Keratinocyte (primary cell): Measurements from ENCODE around the gene PALM2AKAP2. TPM values are rescaled to one million over a fixed set of nuclear protein-coding genes. Genes with fewer than 3 reads are reported as not detected.

ENCODE experiments used
- DNase-seq: peaks from one replicate; pipeline ENCODE4 v3.0.0-alpha.2; 2011; ENCODE audit warnings: low read depth, missing footprints, low spot score
- FAIRE-seq: peaks from 2 replicates; lab custom pipeline; 2011; peaks lifted over from hg19 to GRCh38; lab: Jason Lieb, UNC
- H2AFZ ChIP-seq: 2 replicates; pipeline ENCODE4 v1.6.0; 2012; ENCODE audit warnings: low read length, control low read depth, inconsistent platforms; ENCODE audit not compliant: control insufficient read depth
- H3K27ac ChIP-seq: 2 replicates; pipeline ENCODE4 v1.5.1; 2011; ENCODE audit warnings: low read length; ENCODE audit not compliant: control insufficient read depth, insufficient read depth
- H3K27me3 ChIP-seq: 3 replicates; pipeline ENCODE4 v1.6.0; 2011; ENCODE audit warnings: low read length; ENCODE audit not compliant: control insufficient read depth, insufficient read depth; ENCODE audit errors: extremely low read depth
- H3K36me3 ChIP-seq, 2 experiments: 2 replicates in 1 of 2; 3 replicates in 1 of 2; pipeline ENCODE4 v1.5.1; 2011; ENCODE audit warnings: low read length in 2 of 2, mild to moderate bottlenecking in 1 of 2; ENCODE audit not compliant: control insufficient read depth in 2 of 2, insufficient read depth in 2 of 2; ENCODE audit errors: extremely low read depth in 1 of 2
- H3K4me1 ChIP-seq: 3 replicates; pipeline ENCODE4 v1.5.1; 2011; ENCODE audit warnings: low read length; ENCODE audit not compliant: control insufficient read depth, insufficient read depth; ENCODE audit errors: extremely low read depth
- H3K4me2 ChIP-seq: 3 replicates; pipeline ENCODE4 v1.6.0; 2011; ENCODE audit warnings: low read depth, low read length; ENCODE audit not compliant: control insufficient read depth, insufficient read depth; ENCODE audit errors: extremely low read depth
- H3K4me3 ChIP-seq, 3 experiments: fragments of 200-600 bp in 1 of 3; sonication (generic) in 1 of 3; 2 replicates in 2 of 3; 3 replicates in 1 of 3; pipeline ENCODE4 v1.5.1; 2011 to 2016; ENCODE audit warnings: low read length in 3 of 3, mild to moderate bottlenecking in 3 of 3, control low read depth in 2 of 3, inconsistent platforms in 1 of 3, low read depth in 1 of 3, mixed read lengths in 1 of 3, mixed run types in 1 of 3, moderate library complexity in 1 of 3; ENCODE audit not compliant: control insufficient read depth in 2 of 3, insufficient read depth in 2 of 3; ENCODE audit errors: extremely low read depth in 1 of 3
- H3K79me2 ChIP-seq: 2 replicates; pipeline ENCODE4 v1.6.0; 2012; ENCODE audit warnings: low read length; ENCODE audit not compliant: control insufficient read depth, insufficient read depth
- H3K9ac ChIP-seq: 3 replicates; pipeline ENCODE4 v1.6.0; 2011; ENCODE audit warnings: low read length; ENCODE audit not compliant: control insufficient read depth, insufficient read depth; ENCODE audit errors: extremely low read depth
- H3K9me1 ChIP-seq: 3 replicates; pipeline ENCODE4 v1.6.0; 2011; ENCODE audit warnings: low read length; ENCODE audit not compliant: control insufficient read depth, insufficient read depth; ENCODE audit errors: extremely low read depth
- H3K9me3 ChIP-seq: 2 replicates; pipeline ENCODE4 v1.5.1; 2012; ENCODE audit warnings: low read depth, low read length; ENCODE audit not compliant: control insufficient read depth
- H4K20me1 ChIP-seq: 3 replicates; pipeline ENCODE4 v1.6.0; 2011; ENCODE audit warnings: low read length; ENCODE audit not compliant: control insufficient read depth, insufficient read depth; ENCODE audit errors: extremely low read depth
- CTCF ChIP-seq, 3 experiments: IDR thresholded peaks in 1 of 3; conservative IDR thresholded peaks in 1 of 3; optimal IDR thresholded peaks in 1 of 3; 2 replicates in 2 of 3; 3 replicates in 1 of 3; pipeline versions ENCODE3 to v1.5.1; 2011; ENCODE audit warnings: low read length in 3 of 3, mild to moderate bottlenecking in 3 of 3, moderate library complexity in 2 of 3, control low read depth in 1 of 3, inconsistent platforms in 1 of 3; ENCODE audit not compliant: insufficient read depth in 2 of 3; ENCODE audit errors: extremely low read depth in 1 of 3
- EZH2 ChIP-seq: IDR thresholded peaks from one replicate; pipeline ENCODE4 v1.6.1; 2012; ENCODE audit warnings: inconsistent platforms, mild to moderate bottlenecking, low read length, moderate library complexity
- dilution Hi-C: fragments of 300-500 bp; cut with MboI; formaldehyde crosslinking; loops from one replicate; pipeline ENCODE4 v1.7.0; 2020; ENCODE audit warnings: low sequenced_read_pairs; ENCODE audit not compliant: extremely low pct_ligation_motif_present
- polyA plus RNA-seq, 5 experiments: library from polyadenylated mRNA; depleted of rRNA in 3 of 5; stranded (reverse) in 3 of 5; stranded (forward) in 1 of 5; unstranded in 1 of 5; fragments of >200 nt; gene quantifications; 1 replicate in 1 of 5; 2 replicates in 3 of 5; 3 replicates in 1 of 5; pipeline versions ENCODE4 v1.2.1 to v1.2.3, GENCODE V29; 2011 to 2012; ENCODE audit warnings: missing spikeins in 2 of 5, low read depth in 1 of 5, low replicate concordance in 1 of 5

PALM2AKAP2 gene
- polyA plus RNA-seq, 1 donor (not counting 4 experiments of a cell fraction or from before 2014, with no cell fraction given): 3.6 TPM

GRCh38 chr9:109794361-109795012, 14.5 kb downstream of the PALM2AKAP2 start:
- no peaks in the 10 kb centered on the region for H3K36me3 ChIP-seq
- no peaks in the 10 kb centered on the region for H3K9me3 ChIP-seq
- no peak overlapping the region for H2AFZ ChIP-seq
- no peaks in the 10 kb centered on the region for H3K9me1 ChIP-seq
- TF ChIP-seq CTCF (optimal IDR thresholded peaks at IDR 0.05 in 1 of 3, IDR thresholded peaks at IDR 0.05 in 1 of 3, conservative IDR thresholded peaks at IDR 0.05 in 1 of 3; ENCODE audit: extremely low read depth in 1 of 3, insufficient read depth in 2 of 3, low read length in 3 of 3): no peak
- no peak for TF ChIP-seq EZH2
- no peaks in the 10 kb centered on the region for H4K20me1 ChIP-seq
- no peak overlapping the region for H3K9ac ChIP-seq
- DNase-seq (no peak), FAIRE-seq (no peak)
- H3K4me1 ChIP-seq: peaks cover 11% of the 10 kb centered on the region
- no peak overlapping the region for H3K4me2 ChIP-seq
- H3K27me3 ChIP-seq: no peaks in the 10 kb centered on the region
- peaks cover 18% of the 10 kb centered on the region for H3K79me2 ChIP-seq
- dilution Hi-C loops: no loop called here
- H3K27ac ChIP-seq: no peak overlapping the region
- no peak overlapping the region for H3K4me3 ChIP-seq

GRCh38 chr9:109795613-109796012, 15.6 kb downstream of the PALM2AKAP2 start:
- no peak overlapping the region for H3K9ac ChIP-seq
- dilution Hi-C loops: no loop called here
- no peaks in the 10 kb centered on the region for H3K27me3 ChIP-seq
- H3K9me3 ChIP-seq: no peaks in the 10 kb centered on the region
- no peak overlapping the region for H3K4me2 ChIP-seq
- FAIRE-seq (no peak), DNase-seq (no peak)
- no peak for TF ChIP-seq CTCF (optimal IDR thresholded peaks at IDR 0.05 in 1 of 3, IDR thresholded peaks at IDR 0.05 in 1 of 3, conservative IDR thresholded peaks at IDR 0.05 in 1 of 3; ENCODE audit: extremely low read depth in 1 of 3, insufficient read depth in 2 of 3, low read length in 3 of 3)
- TF ChIP-seq EZH2: no peak
- no peaks in the 10 kb centered on the region for H3K9me1 ChIP-seq
- no peak overlapping the region for H2AFZ ChIP-seq
- peaks cover 16% of the 10 kb centered on the region for H3K79me2 ChIP-seq
- no peak overlapping the region for H3K4me3 ChIP-seq
- peaks cover 13% of the 10 kb centered on the region for H3K4me1 ChIP-seq
- no peak overlapping the region for H3K27ac ChIP-seq
- H4K20me1 ChIP-seq: no peaks in the 10 kb centered on the region
- H3K36me3 ChIP-seq: no peaks in the 10 kb centered on the region
